OCI-LY1 (cell line): ENCODE data around the gene F11R.
"Not testable (repeated sequence)": the region's sequence is repeated elsewhere in the genome, so short reads cannot be mapped to it uniquely, and the experiment has no call there.

Experiments used
- H2AFZ ChIP-seq: fragments of 200-600 bp; sonication (generic), shearing (Covaris generic); 2 replicates; pipeline ENCODE4 v1.6.0; 2014; ENCODE audit warnings: antibody characterized with exemption, mild to moderate bottlenecking, low read length
- H3F3A ChIP-seq: fragments of 200-600 bp; sonication (generic), shearing (Covaris generic); 2 replicates; pipeline ENCODE4 v1.6.0; 2014; ENCODE audit warnings: mild to moderate bottlenecking, antibody characterized with exemption, low read length, moderate library complexity; ENCODE audit not compliant: insufficient read depth
- H3K27ac ChIP-seq: fragments of 200-600 bp; sonication (generic); 2 replicates; pipeline ENCODE4 v1.5.1; 2014; ENCODE audit warnings: low read length, mixed run types, mild to moderate bottlenecking, low read depth; ENCODE audit not compliant: poor library complexity, severe bottlenecking
- H3K27me3 ChIP-seq: fragments of 200-600 bp; sonication (generic); 2 replicates; pipeline ENCODE4 v1.6.0; 2014; ENCODE audit warnings: antibody characterized with exemption, mild to moderate bottlenecking, low read length, moderate library complexity; ENCODE audit not compliant: insufficient read depth
- H3K36me3 ChIP-seq: fragments of 200-600 bp; sonication (generic); 2 replicates; pipeline ENCODE4 v1.6.1; 2014; ENCODE audit warnings: mild to moderate bottlenecking, antibody characterized with exemption, low read length, moderate library complexity, mixed read lengths; ENCODE audit not compliant: insufficient read depth
- H3K4me1 ChIP-seq: fragments of 200-600 bp; sonication (generic); 2 replicates; pipeline ENCODE4 v1.5.1; 2014; ENCODE audit warnings: mild to moderate bottlenecking, low read length, moderate library complexity; ENCODE audit not compliant: insufficient read depth, severe bottlenecking
- H3K4me2 ChIP-seq: fragments of 200-600 bp; sonication (generic), shearing (Covaris generic); 2 replicates; pipeline ENCODE4 v1.6.1; 2014; ENCODE audit warnings: low read length
- H3K4me3 ChIP-seq: fragments of 200-600 bp; sonication (generic); 2 replicates; pipeline ENCODE4 v1.5.1; 2014; ENCODE audit warnings: low read length, low read depth, mild to moderate bottlenecking, mixed read lengths; ENCODE audit not compliant: poor library complexity, severe bottlenecking
- H3K79me2 ChIP-seq: fragments of 200-600 bp; shearing (Covaris generic); 2 replicates; pipeline ENCODE4 v1.6.1; 2016; ENCODE audit warnings: mixed run types, low read length, mixed read lengths; ENCODE audit not compliant: insufficient read depth
- H3K9ac ChIP-seq: fragments of 200-600 bp; sonication (generic), shearing (Covaris generic); 2 replicates; pipeline ENCODE4 v1.6.1; 2014; ENCODE audit warnings: mild to moderate bottlenecking, low read length, mixed read lengths
- H3K9me2 ChIP-seq: fragments of 200-600 bp; sonication (generic), shearing (Covaris generic); 2 replicates; pipeline ENCODE4 v1.6.1; 2014; ENCODE audit warnings: low read depth, mild to moderate bottlenecking, low read length, mixed read lengths
- H3K9me3 ChIP-seq: fragments of 200-600 bp; shearing (Covaris generic); 2 replicates; pipeline ENCODE4 v1.6.1; 2014; ENCODE audit warnings: low read length, mixed read lengths
- H4K20me1 ChIP-seq: fragments of 200-600 bp; sonication (generic), shearing (Covaris generic); 2 replicates; pipeline ENCODE4 v1.6.0; 2016; ENCODE audit warnings: mild to moderate bottlenecking, low read length; ENCODE audit not compliant: insufficient read depth
- EZH2 ChIP-seq: fragments of 200-600 bp; sonication (generic), shearing (Covaris generic); IDR thresholded peaks from 2 replicates; pipeline ENCODE4 v1.8.0; 2017; ENCODE audit warnings: borderline replicate concordance, mixed run types, mild to moderate bottlenecking, antibody characterized with exemption, low read length, moderate library complexity, mixed read lengths
- TF ChIP-seq, protein P1 (sequence below): fragments of 200-600 bp; sonication (generic), shearing (Covaris generic); IDR thresholded peaks from 2 replicates; pipeline ENCODE4 v1.5.1; 2017; ENCODE audit warnings: mild to moderate bottlenecking, antibody characterized with exemption, low read length, moderate library complexity, mixed read lengths

The F11R gene

DNA sequence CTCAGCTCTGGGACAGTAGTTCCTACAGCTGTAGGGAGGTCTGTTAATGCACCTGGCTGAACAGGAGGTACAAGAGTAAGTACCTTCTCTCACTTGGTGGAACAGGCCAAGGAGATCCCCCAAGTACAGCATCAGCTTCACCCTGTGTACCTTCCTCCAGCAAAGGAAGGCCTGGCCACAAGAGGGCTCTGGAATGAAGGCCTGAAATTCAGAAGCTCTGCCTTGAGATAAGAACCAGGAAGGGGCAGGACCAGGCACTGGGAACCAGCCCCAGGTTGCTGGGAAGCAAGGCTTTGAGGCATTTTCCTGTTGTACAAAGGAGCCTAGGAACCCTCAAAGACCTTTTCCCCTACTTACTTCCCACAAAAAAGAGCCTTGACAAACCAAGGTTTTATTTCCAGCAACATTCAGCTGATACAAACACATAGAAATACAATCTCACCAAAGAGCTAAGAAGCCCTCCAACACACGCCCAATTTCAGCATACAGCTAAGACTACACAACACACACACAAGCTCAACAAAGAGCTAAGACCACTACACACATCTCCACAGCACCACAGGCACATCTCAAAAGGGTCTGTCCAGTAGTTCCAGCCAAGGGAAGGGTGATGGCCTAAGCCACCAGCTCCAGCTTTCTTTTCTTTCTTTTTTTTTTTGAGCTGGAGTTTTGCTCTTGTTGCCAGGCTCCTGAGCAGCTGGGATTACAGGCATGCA is 23.5 kb downstream of the F11R start:
- no peaks in the 10 kb centered on the region for H3K27me3 ChIP-seq
- no peaks in the 10 kb centered on the region for H3K79me2 ChIP-seq
- no peaks in the 10 kb centered on the region for H3K9me3 ChIP-seq
- H3K9me2 ChIP-seq, result no peaks in the 10 kb centered on the region
- TF ChIP-seq, protein P1, sequence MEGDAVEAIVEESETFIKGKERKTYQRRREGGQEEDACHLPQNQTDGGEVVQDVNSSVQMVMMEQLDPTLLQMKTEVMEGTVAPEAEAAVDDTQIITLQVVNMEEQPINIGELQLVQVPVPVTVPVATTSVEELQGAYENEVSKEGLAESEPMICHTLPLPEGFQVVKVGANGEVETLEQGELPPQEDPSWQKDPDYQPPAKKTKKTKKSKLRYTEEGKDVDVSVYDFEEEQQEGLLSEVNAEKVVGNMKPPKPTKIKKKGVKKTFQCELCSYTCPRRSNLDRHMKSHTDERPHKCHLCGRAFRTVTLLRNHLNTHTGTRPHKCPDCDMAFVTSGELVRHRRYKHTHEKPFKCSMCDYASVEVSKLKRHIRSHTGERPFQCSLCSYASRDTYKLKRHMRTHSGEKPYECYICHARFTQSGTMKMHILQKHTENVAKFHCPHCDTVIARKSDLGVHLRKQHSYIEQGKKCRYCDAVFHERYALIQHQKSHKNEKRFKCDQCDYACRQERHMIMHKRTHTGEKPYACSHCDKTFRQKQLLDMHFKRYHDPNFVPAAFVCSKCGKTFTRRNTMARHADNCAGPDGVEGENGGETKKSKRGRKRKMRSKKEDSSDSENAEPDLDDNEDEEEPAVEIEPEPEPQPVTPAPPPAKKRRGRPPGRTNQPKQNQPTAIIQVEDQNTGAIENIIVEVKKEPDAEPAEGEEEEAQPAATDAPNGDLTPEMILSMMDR, result peak; percentile 66
- TF ChIP-seq EZH2, result no peak
- H3K9ac ChIP-seq, result no peak overlapping the region
- H3K4me3 ChIP-seq, result no peak overlapping the region
- no peak overlapping the region for H3K27ac ChIP-seq
- no peak overlapping the region for H2AFZ ChIP-seq
- H3F3A ChIP-seq, result 0 out of 2 replicates have a peak, but pooled peaks cover 2% of the 10 kb centered on the region
- H3K36me3 ChIP-seq, result peaks cover 47% of the 10 kb centered on the region; the same call in 1 of the 2 replicates
- H3K4me1 ChIP-seq, result no peaks in the 10 kb centered on the region
- no peak overlapping the region for H3K4me2 ChIP-seq
- no peaks in the 10 kb centered on the region for H4K20me1 ChIP-seq

DNA sequence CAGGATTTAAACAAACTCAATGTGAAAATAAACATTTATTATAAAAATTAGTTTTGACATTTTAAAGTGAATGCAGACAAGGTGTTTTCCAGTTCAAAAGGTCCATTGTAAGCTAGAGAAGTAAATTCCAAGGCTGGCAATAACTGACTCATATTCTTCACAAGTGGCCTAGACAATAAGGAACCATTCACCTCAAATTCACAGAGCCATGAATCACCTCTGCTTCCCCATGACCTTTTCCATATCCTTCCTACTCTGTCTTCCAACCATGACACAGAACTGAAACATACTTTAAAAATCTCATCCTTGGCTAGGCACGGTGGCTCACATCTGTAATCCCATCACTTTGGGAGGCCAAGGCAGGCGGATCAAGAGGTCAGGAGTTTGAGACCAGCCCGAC is 24.8 kb downstream of the F11R start:
- no peaks in the 10 kb centered on the region for H3K27me3 ChIP-seq
- H3K36me3 ChIP-seq, result peaks cover 44% of the 10 kb centered on the region; the same call in 1 of the 2 replicates
- H4K20me1 ChIP-seq, result no peaks in the 10 kb centered on the region
- no peaks in the 10 kb centered on the region for H3K9me2 ChIP-seq
- H3F3A ChIP-seq, result no peaks in the 10 kb centered on the region
- no peak overlapping the region for H3K4me2 ChIP-seq
- no peak overlapping the region for H3K9ac ChIP-seq
- no peak overlapping the region for H3K27ac ChIP-seq
- no peaks in the 10 kb centered on the region for H3K79me2 ChIP-seq
- H2AFZ ChIP-seq, result no peak overlapping the region
- no peak overlapping the region for H3K4me3 ChIP-seq
- no peaks in the 10 kb centered on the region for H3K4me1 ChIP-seq
- TF ChIP-seq EZH2, result no peak
- TF ChIP-seq, protein P1, result no peak
- H3K9me3 ChIP-seq, result no peaks in the 10 kb centered on the region

DNA sequence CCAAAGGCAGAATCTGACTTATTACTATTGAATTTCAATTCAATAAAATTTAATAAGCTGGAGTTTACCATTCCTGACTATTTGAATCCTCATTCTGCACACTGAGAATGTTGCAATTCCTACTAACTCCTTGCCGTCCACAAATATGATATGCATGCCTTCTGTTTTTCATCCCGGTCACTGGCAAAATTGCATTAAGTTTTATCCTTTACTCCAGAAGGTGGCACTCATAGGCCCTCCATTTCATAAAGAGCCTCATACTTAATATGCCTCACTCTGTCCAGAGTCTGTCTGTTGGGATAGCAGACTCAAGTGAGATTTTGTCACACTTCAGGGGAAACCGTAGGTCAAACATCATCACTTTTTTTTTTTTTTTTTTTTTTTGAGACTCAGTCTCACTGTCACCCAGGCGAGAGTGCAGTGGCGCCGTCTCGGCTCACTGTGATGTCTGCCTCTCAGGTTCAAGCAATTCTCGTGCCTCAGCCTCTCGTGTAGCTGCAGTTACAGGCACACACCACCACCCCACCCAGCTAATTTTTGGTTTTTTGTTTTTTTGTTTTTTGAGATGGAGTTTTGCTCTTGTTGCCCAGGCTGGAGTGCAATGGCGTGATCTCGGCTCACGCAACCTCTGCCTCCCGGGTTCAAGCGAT is 27.3 kb downstream of the F11R start:
- Histone ChIP-seq H3K4me3 (no peak overlapping the region), H3K4me1 (peaks cover 3% of the 10 kb centered on the region), H4K20me1 (no peaks in the 10 kb centered on the region), H3K9me3 (no peaks in the 10 kb centered on the region), H2AFZ (no peak overlapping the region), H3K9ac (no peak overlapping the region), H3F3A (0 out of 2 replicates have a peak, but pooled peaks cover 1% of the 10 kb centered on the region), H3K9me2 (no peaks in the 10 kb centered on the region), H3K79me2 (no peaks in the 10 kb centered on the region), H3K36me3 (peaks cover 21% of the 10 kb centered on the region; the same call in 1 of the 2 replicates), H3K27ac (no peak overlapping the region), H3K4me2 (no peak overlapping the region), H3K27me3 (no peaks in the 10 kb centered on the region)
- TF ChIP-seq EZH2, result no peak
- TF ChIP-seq, protein P1, result peak; percentile 47; the same call in 1 of the 2 replicates

DNA sequence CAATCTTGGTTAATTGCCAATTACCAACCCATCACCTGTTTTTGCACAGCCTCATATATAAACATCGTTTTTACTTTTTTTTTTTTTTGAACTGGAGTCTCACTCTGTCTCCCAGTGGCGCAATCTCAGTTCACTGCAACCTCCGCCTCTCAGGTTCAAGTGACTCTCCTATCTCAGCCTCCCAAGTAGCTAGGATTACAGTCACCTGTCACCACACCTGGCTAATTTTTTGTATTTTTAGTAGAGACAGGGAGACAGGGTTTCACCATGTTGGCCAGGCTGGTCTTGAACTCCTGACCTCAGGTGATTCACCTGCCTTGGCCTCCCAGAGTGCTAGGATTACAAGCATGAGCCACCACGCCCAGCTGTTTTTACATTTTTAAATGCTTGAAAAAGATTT is 28.9 kb downstream of the F11R start:
- not testable (repeated sequence) for H3K9me2 ChIP-seq

More for the DNA sequence above, 28.9 kb downstream of the F11R start:
- not testable (repeated sequence) for H3K4me3 ChIP-seq, H3K36me3 ChIP-seq, H3K4me2 ChIP-seq, H3F3A ChIP-seq, H2AFZ ChIP-seq, H3K9ac ChIP-seq, H3K79me2 ChIP-seq, H3K4me1 ChIP-seq, H4K20me1 ChIP-seq, H3K9me3 ChIP-seq, H3K27ac ChIP-seq, H3K27me3 ChIP-seq
